Stomach smooth muscle (tissue), 2 donors: ENCODE data around the gene CHST3.

Experiments
- H3K27ac ChIP-seq: one replicate; pipeline ENCODE4 v1.7.0; 2013; ENCODE audit warnings: mild to moderate bottlenecking, low read length, inconsistent platforms
- H3K27me3 ChIP-seq, 2 donors: one replicate each; pipeline ENCODE4 v1.7.0; 2013; ENCODE audit warnings: low read length in 2 of 2; ENCODE audit not compliant: insufficient read depth in 2 of 2, control insufficient read depth in 1 of 2
- H3K36me3 ChIP-seq, 2 donors: one replicate each; pipeline ENCODE4 v1.7.0; 2013; ENCODE audit warnings: low read length in 2 of 2; ENCODE audit not compliant: control insufficient read depth in 2 of 2, insufficient read depth in 2 of 2
- H3K4me1 ChIP-seq: one replicate; pipeline ENCODE4 v1.7.0; 2013; ENCODE audit warnings: low read length; ENCODE audit not compliant: control insufficient read depth, insufficient read depth
- H3K4me3 ChIP-seq, 2 donors: one replicate each; pipeline ENCODE4 v1.7.0; 2013; ENCODE audit warnings: low read length in 2 of 2
- H3K9ac ChIP-seq, 2 donors: one replicate each; pipeline ENCODE4 v1.7.0; 2013; ENCODE audit warnings: low read length in 2 of 2, mild to moderate bottlenecking in 1 of 2
- H3K9me3 ChIP-seq, 2 donors: one replicate each; pipeline ENCODE4 v1.7.0; 2013; ENCODE audit warnings: low read length in 2 of 2; ENCODE audit not compliant: control insufficient read depth in 2 of 2
- donor health status: healthy.
- donor health status: Pancreatic carcinoma.

CHST3 gene

DNA sequence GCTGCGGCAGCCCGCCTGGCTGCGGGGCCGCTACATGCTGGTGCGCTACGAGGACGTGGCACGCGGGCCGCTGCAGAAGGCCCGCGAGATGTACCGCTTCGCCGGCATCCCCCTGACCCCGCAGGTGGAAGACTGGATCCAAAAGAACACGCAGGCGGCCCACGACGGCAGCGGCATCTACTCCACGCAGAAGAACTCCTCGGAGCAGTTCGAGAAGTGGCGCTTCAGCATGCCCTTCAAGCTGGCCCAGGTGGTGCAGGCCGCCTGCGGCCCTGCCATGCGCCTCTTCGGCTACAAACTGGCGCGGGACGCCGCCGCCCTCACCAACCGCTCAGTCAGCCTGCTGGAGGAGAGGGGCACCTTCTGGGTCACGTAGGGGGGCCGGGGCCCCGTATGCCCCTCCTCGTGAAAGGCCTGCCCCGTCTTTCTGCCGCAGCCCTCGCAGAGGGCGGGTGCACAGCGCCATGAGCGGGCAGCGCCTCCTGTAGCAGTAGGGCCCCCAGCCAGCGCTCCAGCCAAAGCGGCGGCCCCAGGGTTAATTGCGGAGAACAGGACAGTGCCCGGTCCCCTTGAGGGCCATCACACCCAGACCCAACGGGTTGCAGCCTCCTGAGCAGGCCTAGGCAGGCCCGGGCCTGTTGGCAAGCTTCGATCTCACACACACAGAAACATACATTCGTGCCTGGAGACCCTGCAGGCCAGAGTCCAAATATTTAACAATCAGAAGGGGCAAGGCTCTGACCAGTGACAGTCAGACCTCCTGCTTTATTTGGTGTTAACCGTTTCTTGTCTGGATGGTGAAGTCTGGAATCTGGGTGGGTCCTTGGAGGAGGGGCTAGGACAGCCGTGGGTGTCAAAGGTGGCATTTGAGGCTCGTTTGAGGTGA lies 44.1 kb downstream of the CHST3 start:
- Histone ChIP-seq H3K9ac (peak overlapping the region; percentile 62 to 63), H3K27me3 (no peaks in the 10 kb centered on the region), H3K4me1 (peaks cover 42% of the 10 kb centered on the region), H3K27ac (peak overlapping the region; percentile 95), H3K4me3 (peak overlapping the region in 1 of 2 donors; percentile 52), H3K36me3 (peaks cover 9 to 25% of the 10 kb centered on the region in 2 donors), H3K9me3 (no peaks in the 10 kb centered on the region)

DNA sequence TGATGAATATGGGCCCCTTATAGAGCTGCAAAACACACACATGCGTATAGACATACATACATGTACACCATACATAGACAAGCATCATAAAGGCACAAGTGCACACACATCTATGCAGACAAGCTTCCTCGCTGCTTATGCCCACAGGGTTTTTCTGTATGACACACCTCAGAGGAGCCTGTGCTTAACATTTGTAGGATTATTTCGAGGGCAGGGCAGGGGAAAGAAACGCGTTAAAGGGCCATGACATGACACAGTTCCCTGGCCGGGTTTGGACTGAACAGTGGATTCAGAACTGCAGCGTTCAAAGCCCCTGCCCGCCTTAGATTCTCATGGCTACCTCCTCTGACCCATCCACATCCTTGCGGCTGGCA lies 44.8 kb downstream of the CHST3 start:
- Histone ChIP-seq H3K36me3 (peaks cover 9 to 25% of the 10 kb centered on the region in 2 donors), H3K9ac (peak overlapping the region; percentile 62 to 63), H3K27ac (peak overlapping the region; percentile 95), H3K9me3 (no peaks in the 10 kb centered on the region), H3K27me3 (no peaks in the 10 kb centered on the region), H3K4me1 (peaks cover 44% of the 10 kb centered on the region), H3K4me3 (peak overlapping the region; percentile 20 to 52)

DNA sequence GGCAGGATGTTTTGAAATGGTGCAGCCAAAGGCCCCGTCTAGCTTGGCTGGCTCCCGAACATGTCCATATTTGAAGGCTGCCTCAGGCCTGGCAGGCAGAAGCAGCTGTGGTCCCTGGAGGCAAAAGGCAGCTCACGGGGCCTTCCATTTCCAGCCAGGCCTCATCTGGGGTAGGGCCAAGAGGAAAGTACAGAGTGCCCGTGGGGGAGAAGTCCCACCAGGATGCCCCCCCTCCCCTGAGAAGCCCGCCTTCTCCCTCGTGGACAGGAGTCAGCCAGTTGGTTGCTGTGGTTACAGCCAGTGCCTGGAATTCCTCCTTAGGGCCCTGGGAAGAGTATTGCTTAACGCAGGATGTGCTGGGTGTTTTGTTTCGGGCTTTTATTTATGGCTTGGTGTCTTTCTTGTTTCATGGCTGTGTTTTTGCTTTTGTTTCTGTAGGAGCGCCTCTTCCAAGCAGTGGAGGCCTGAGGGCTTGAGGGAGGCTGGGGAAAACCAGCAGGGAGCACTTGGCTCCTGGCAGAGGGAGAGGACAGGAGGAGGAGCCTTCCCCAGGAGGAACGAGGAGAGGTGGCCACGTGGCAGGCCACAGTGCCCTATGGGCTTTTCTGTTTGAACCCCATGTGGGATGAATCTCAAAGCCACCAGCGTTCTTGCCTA lies 45.4 kb downstream of the CHST3 start:
- Histone ChIP-seq H3K4me1 (peaks cover 44% of the 10 kb centered on the region), H3K9ac (peak overlapping the region; percentile 62 to 63), H3K36me3 (peaks cover 9 to 25% of the 10 kb centered on the region in 2 donors), H3K27ac (peak overlapping the region; percentile 95), H3K9me3 (no peaks in the 10 kb centered on the region), H3K4me3 (peak overlapping the region; percentile 51 to 52), H3K27me3 (no peaks in the 10 kb centered on the region)

DNA sequence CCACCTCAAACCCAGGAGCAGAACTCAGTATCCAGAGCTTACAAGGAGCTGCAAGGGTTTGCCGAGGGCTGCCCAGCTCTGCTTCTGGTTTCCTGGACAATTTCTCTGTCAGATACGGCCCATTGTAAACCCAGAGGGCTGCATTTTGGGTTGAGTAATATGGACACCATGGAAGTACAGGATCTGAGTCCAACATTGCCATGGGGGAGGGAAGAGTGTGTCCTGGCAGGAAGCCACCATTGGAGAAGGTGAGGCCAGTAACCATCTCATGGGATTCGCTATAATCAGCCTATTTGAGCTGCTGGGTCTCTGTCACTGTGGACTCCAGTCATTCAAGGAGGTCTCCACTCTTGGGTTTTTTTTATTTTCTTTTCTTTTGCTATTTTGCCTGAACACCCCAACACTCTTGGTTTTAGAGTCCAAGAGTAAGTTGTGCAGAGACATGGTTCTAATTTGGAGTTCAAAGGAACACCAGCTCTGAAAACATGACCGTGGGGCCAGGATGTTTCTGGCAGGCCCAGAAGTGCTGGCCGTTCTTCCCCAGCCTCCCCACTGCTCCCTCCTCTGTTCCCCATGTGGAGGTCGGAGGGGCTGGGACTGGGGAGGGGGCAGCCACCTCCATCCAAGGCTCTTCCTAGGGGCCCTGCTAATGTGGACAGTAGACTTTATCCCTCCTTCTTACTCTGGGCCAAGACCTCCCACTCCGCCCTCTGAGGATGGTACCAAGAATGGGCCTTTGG lies 46.2 kb downstream of the CHST3 start:
- Histone ChIP-seq H3K9me3 (no peaks in the 10 kb centered on the region), H3K4me3 (peak overlapping the region in 1 of 2 donors; percentile 52), H3K36me3 (peaks cover 9 to 25% of the 10 kb centered on the region in 2 donors), H3K27me3 (no peaks in the 10 kb centered on the region), H3K9ac (peak overlapping the region; percentile 62 to 63), H3K27ac (peak overlapping the region; percentile 95), H3K4me1 (peaks cover 44% of the 10 kb centered on the region)

GRCh38 chr10:72011016-72011415 lies 46.8 kb downstream of the CHST3 start:
- Histone ChIP-seq H3K36me3 (peaks cover 8 to 25% of the 10 kb centered on the region in 2 donors), H3K4me3 (no peak overlapping the region), H3K27ac (peak overlapping the region; percentile 95), H3K27me3 (no peaks in the 10 kb centered on the region), H3K9ac (peak overlapping the region in 1 of 2 donors; percentile 63), H3K9me3 (no peaks in the 10 kb centered on the region), H3K4me1 (peaks cover 44% of the 10 kb centered on the region)

DNA sequence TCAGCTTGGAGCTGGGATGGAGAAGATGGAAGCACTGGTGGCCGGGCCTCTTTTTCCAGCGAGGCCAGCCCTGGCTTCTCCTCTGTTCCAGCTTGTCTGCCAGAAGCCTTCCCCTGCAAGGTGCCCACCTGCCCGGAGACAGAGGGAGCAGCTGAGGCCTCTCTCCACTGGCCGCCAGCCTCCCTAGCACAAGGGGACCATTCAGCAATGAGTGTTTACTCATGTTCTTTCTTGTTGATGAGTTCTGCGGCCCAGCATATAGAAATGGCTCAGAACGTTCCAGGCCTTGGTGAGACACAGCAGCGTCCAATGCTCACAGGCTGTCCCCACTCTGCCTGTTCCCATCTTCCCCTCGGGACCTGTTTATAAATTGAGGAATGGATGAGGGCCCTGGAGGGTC lies 47.3 kb downstream of the CHST3 start:
- Histone ChIP-seq H3K4me3 (no peak overlapping the region), H3K27ac (peak overlapping the region; percentile 95), H3K9ac (no peak overlapping the region), H3K4me1 (peaks cover 44% of the 10 kb centered on the region), H3K27me3 (no peaks in the 10 kb centered on the region), H3K36me3 (peaks cover 4 to 20% of the 10 kb centered on the region in 2 donors), H3K9me3 (no peaks in the 10 kb centered on the region)

- peak overlapping the region in 1 of 2 donors; percentile 21 for H3K9ac ChIP-seq
- H3K27me3 ChIP-seq: no peaks in the 10 kb centered on the region
- no peaks in the 10 kb centered on the region for H3K9me3 ChIP-seq
- no peak overlapping the region for H3K4me3 ChIP-seq
- H3K4me1 ChIP-seq: peaks cover 48% of the 10 kb centered on the region
- H3K36me3 ChIP-seq: peaks cover 4 to 16% of the 10 kb centered on the region in 2 donors
- peak overlapping the region; percentile 95 for H3K27ac ChIP-seq
Observed at GRCh38 chr10:72011976-72012512, 47.8 kb downstream of the CHST3 start.

DNA sequence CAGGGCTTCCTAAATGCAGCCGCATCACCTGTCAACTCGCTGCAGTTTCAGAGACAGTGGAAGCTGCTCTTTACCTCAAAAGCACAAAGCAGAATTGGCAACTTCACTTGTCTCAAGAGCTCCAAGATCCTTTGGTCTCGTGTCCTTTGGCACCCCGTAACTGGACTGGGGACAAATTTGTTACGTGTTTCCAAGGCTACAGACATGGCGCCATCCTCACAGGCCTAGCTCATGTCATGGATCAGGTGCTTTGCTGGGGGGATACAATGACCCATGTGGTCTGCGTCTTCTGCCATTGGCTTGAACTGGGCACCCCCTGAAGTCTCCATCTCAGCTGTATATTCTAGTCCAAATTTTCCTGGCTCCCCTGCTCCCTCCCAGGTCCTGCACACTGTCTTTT lies 48.6 kb downstream of the CHST3 start:
- H3K4me1 ChIP-seq: peaks cover 54% of the 10 kb centered on the region
- peaks cover 0 to 11% of the 10 kb centered on the region in 2 donors for H3K36me3 ChIP-seq
- H3K4me3 ChIP-seq: no peak overlapping the region
- no peaks in the 10 kb centered on the region for H3K9me3 ChIP-seq
- no peaks in the 10 kb centered on the region for H3K27me3 ChIP-seq
- no peak overlapping the region for H3K9ac ChIP-seq
- peak overlapping the region; percentile 95 for H3K27ac ChIP-seq

DNA sequence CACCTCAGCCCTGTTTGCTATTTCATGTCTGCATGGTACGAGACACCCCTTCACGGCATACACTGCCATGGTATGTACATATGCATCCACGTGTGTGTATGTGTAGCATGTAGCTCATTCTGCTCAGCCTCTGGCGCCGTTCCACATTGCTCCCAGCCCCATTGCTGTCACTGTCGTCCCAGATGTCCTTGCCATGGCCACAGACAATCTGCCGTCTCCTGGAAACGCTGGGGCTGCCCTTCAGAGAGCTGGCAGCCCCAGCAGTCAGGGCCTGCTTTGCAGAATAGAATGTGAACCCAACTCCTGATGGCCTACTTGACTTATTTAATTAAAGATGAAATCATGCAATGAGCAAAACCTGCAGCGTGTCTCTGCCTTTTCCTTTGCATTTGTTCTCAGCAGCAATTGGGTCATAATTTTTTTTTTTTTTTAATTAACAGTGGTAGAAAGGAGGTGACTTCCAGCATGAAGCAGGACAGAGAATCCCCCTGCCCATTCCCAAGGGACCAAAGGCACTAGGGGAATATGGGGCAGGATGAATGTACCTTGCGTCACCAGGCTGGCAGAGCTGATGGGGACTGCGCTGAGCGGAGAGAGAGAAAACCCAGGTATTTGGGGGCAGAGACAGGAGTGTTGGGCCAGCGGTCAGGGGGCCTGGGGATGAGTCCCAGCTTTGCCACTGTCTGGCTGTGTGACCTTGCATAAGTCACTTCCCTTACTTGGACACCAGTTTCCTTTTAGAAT lies 49.2 kb downstream of the CHST3 start:
- Histone ChIP-seq H3K27me3 (no peaks in the 10 kb centered on the region), H3K36me3 (peaks cover 0 to 8% of the 10 kb centered on the region in 2 donors), H3K4me1 (peaks cover 54% of the 10 kb centered on the region), H3K9me3 (no peaks in the 10 kb centered on the region), H3K4me3 (no peak overlapping the region), H3K9ac (no peak overlapping the region), H3K27ac (peak overlapping the region; percentile 11)

GRCh38 chr10:72014197-72014596 lies 50.0 kb downstream of the CHST3 start:
- Histone ChIP-seq H3K4me1 (peaks cover 47% of the 10 kb centered on the region), H3K27ac (peak overlapping the region; percentile 11), H3K9me3 (no peaks in the 10 kb centered on the region)

More at GRCh38 chr10:72014197-72014596, 50.0 kb downstream of the CHST3 start:
- peaks cover 0 to 8% of the 10 kb centered on the region in 2 donors for H3K36me3 ChIP-seq
- no peak overlapping the region for H3K4me3 ChIP-seq
- H3K9ac ChIP-seq: no peak overlapping the region
- H3K27me3 ChIP-seq: no peaks in the 10 kb centered on the region
